B cell (primary cell): ENCODE results near the gene SLC26A1. TPM values are rescaled to one million over a fixed set of nuclear protein-coding genes. Genes with fewer than 3 reads are reported as not detected.

ENCODE experiments used
- ATAC-seq: fragments of 200-7000 bp; cut with Tn5 transposase; one replicate; pipeline ENCODE4 v1.10.0; 2021; ENCODE audit warnings: low read depth, mild to moderate bottlenecking, moderate number of reproducible peaks, moderate library complexity
- CTCF ChIA-PET: fragments of 350-600 bp; sonication (Branson Sonifier 250); formaldehyde crosslinking; loops from one replicate; lab custom pipeline; 2021; ENCODE audit warnings: antibody characterized with exemption, inconsistent platforms; lab: Charles Lee
- POLR2A ChIA-PET: fragments of 350-600 bp; sonication (Branson Sonifier 250); formaldehyde crosslinking; loops from one replicate; lab custom pipeline; 2021; ENCODE audit warnings: antibody characterized with exemption; lab: Charles Lee
- DNase-seq: peaks from one replicate; pipeline ENCODE4 v3.0.0; 2013
- H2AFZ ChIP-seq: 2 replicates; pipeline ENCODE4 v1.6.1; 2012; ENCODE audit warnings: mild to moderate bottlenecking, low read depth, low read length; ENCODE audit not compliant: insufficient read depth, poor library complexity, severe bottlenecking
- H3K27ac ChIP-seq, 2 donors: 1 replicate in 1 of 2; 2 replicates in 1 of 2; pipeline ENCODE4 v1.5.1; 2012 to 2013; ENCODE audit warnings: low read length in 2 of 2, mild to moderate bottlenecking in 2 of 2, moderate library complexity in 1 of 2
- H3K27me3 ChIP-seq, 4 experiments: fragments of 200-600 bp in 1 of 4; sonication (generic) in 1 of 4; replicated peaks in 1 of 4; 1 replicate in 2 of 4; 2 replicates in 2 of 4; pipeline versions ENCODE4 v1.6.1 to v1.7.0; 2013 to 2016; ENCODE audit warnings: low read length in 3 of 4, mild to moderate bottlenecking in 2 of 4, mixed read lengths in 1 of 4, moderate library complexity in 1 of 4; ENCODE audit not compliant: insufficient read depth in 4 of 4, control insufficient read depth in 3 of 4; ENCODE audit errors: control extremely low read depth in 1 of 4
- H3K36me3 ChIP-seq, 2 experiments: replicated peaks in 1 of 2; 1 replicate in 1 of 2; 2 replicates in 1 of 2; pipeline versions ENCODE4 v1.6.1 to v1.7.1; 2013; ENCODE audit warnings: low read length in 1 of 2; ENCODE audit not compliant: insufficient read depth in 2 of 2, control insufficient read depth in 1 of 2; ENCODE audit errors: control extremely low read depth in 1 of 2, extremely low read depth in 1 of 2
- H3K4me1 ChIP-seq, 2 donors: fragments of 200-600 bp in 1 of 2; sonication (generic) in 1 of 2; 1 replicate in 1 of 2; 2 replicates in 1 of 2; pipeline versions ENCODE4 v1.5.1 to v1.6.1; 2013 to 2017; ENCODE audit warnings: low read length in 2 of 2; ENCODE audit not compliant: control insufficient read depth in 2 of 2, insufficient read depth in 2 of 2
- H3K4me2 ChIP-seq: replicated peaks from 2 replicates; pipeline ENCODE3; 2012; ENCODE audit warnings: mild to moderate bottlenecking, low read depth, low read length; ENCODE audit not compliant: poor library complexity, severe bottlenecking
- H3K4me3 ChIP-seq, 5 experiments: fragments of 200-600 bp in 1 of 5; sonication (generic) in 1 of 5; 1 replicate in 3 of 5; 2 replicates in 2 of 5; pipeline versions ENCODE4 v1.5.1 to v1.7.0; 2011 to 2016; ENCODE audit warnings: low read length in 4 of 5, mild to moderate bottlenecking in 4 of 5, low read depth in 2 of 5, control low read depth in 1 of 5, moderate library complexity in 1 of 5; ENCODE audit not compliant: insufficient read depth in 1 of 5; ENCODE audit errors: control extremely low read depth in 1 of 5, extremely low read depth in 1 of 5
- H3K79me2 ChIP-seq: fragments of 200-600 bp; sonication (generic); one replicate; pipeline ENCODE4 v1.6.0; 2016; ENCODE audit warnings: low read length; ENCODE audit not compliant: control insufficient read depth, insufficient read depth
- H3K9ac ChIP-seq: fragments of 200-600 bp; sonication (generic); 2 replicates; pipeline ENCODE4 v1.6.1; 2017; ENCODE audit warnings: mild to moderate bottlenecking, low read length, moderate library complexity
- H3K9me3 ChIP-seq, 3 donors: one replicate each; pipeline versions ENCODE4 v1.6.1 to v1.7.1; 2013; ENCODE audit warnings: low read length in 2 of 3; ENCODE audit not compliant: control insufficient read depth in 2 of 3, insufficient read depth in 1 of 3; ENCODE audit errors: control extremely low read depth in 1 of 3
- H4K20me1 ChIP-seq: 2 replicates; pipeline ENCODE4 v1.6.0; 2012; ENCODE audit warnings: mild to moderate bottlenecking, low read length; ENCODE audit not compliant: insufficient read depth, control insufficient read depth, poor library complexity, severe bottlenecking
- H3K27ac Mint-ChIP-seq: one replicate; pipeline ENCODE4 v1.8.0; 2021; ENCODE audit warnings: mixed read lengths
- H3K27me3 Mint-ChIP-seq: one replicate; pipeline ENCODE4 v1.8.0; 2021; ENCODE audit warnings: mixed read lengths
- H3K4me1 Mint-ChIP-seq: one replicate; pipeline ENCODE4 v1.8.0; 2021; ENCODE audit warnings: mixed read lengths
- H3K4me3 Mint-ChIP-seq: one replicate; pipeline ENCODE4 v1.8.0; 2021; ENCODE audit warnings: mixed read lengths
- H3K9me3 Mint-ChIP-seq: one replicate; pipeline ENCODE4 v1.8.0; 2022; ENCODE audit warnings: mixed read lengths; ENCODE audit not compliant: insufficient read depth
- EZH2 ChIP-seq: IDR thresholded peaks from 2 replicates; pipeline ENCODE4 v1.6.1; 2012; ENCODE audit warnings: borderline replicate concordance, low read depth, mild to moderate bottlenecking, moderate library complexity, low read length; ENCODE audit not compliant: insufficient read depth, poor library complexity, severe bottlenecking
- WGBS: methylation state at CpG from one replicate; pipeline ENCODE4 v1.1.5; 2013; ENCODE audit warnings: missing lambda C conversion rate; ENCODE audit not compliant: insufficient coverage; 5-methylcytosine and 5-hydroxymethylcytosine counted together
- intact Hi-C: fragments of 100-400 bp; cut with micrococcal nuclease; formaldehyde crosslinking; loops from one replicate; pipeline ENCODE4 v1.10.0; 2022
- polyA plus RNA-seq: library from polyadenylated mRNA; depleted of rRNA; stranded (reverse); fragments of >200 nt; gene quantifications from 2 replicates; pipeline ENCODE4 v1.2.3, GENCODE V29; 2012
- total RNA-seq, 2 donors: library from RNA; stranded (reverse); fragments of 120-200 nt in 1 of 2; gene quantifications; 1 replicate in 1 of 2; 2 replicates in 1 of 2; pipeline versions ENCODE4 v1.2.3 to v1.2.4, GENCODE V29; 2013 to 2022
- TF ChIP-seq, protein P1 (sequence below): fragments of 200-600 bp; IDR thresholded peaks from one replicate; pipeline ENCODE4 v1.8.0; 2022; ENCODE audit warnings: antibody characterized with exemption, mild to moderate bottlenecking

Gene SLC26A1
- total and polyA plus RNA-seq, 2 donors (not counting 1 experiment from before 2014, with no cell fraction given): 0.03 to 1.1 TPM

- Histone ChIP-seq H3K9ac (no peak overlapping the region), H3K79me2 (no peaks in the 10 kb centered on the region), H3K4me3 (no peak overlapping the region), H3K27me3 (no peaks in the 10 kb centered on the region), H4K20me1 (peaks cover 9% of the 10 kb centered on the region), H2AFZ (no peak overlapping the region), H3K27ac (no peak overlapping the region), H3K4me2 (no peak overlapping the region), H3K36me3 (peaks cover 0 to 6% of the 10 kb centered on the region in 2 experiments), H3K9me3 (no peaks in the 10 kb centered on the region), H3K4me1 (no peaks in the 10 kb centered on the region)
- ATAC-seq (peak; percentile 37), DNase-seq (no peak)
- peaks cover 1% of the 10 kb centered on the region for H3K4me1 Mint-ChIP-seq
- no peak overlapping the region for H3K4me3 Mint-ChIP-seq
- H3K9me3 Mint-ChIP-seq: no peaks in the 10 kb centered on the region
- TF ChIP-seq, protein P1, sequence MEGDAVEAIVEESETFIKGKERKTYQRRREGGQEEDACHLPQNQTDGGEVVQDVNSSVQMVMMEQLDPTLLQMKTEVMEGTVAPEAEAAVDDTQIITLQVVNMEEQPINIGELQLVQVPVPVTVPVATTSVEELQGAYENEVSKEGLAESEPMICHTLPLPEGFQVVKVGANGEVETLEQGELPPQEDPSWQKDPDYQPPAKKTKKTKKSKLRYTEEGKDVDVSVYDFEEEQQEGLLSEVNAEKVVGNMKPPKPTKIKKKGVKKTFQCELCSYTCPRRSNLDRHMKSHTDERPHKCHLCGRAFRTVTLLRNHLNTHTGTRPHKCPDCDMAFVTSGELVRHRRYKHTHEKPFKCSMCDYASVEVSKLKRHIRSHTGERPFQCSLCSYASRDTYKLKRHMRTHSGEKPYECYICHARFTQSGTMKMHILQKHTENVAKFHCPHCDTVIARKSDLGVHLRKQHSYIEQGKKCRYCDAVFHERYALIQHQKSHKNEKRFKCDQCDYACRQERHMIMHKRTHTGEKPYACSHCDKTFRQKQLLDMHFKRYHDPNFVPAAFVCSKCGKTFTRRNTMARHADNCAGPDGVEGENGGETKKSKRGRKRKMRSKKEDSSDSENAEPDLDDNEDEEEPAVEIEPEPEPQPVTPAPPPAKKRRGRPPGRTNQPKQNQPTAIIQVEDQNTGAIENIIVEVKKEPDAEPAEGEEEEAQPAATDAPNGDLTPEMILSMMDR: no peak
- no peak for TF ChIP-seq EZH2
- whole genome bisulfite sequencing: 87% methylated on average over 50 of the region's 52 CpGs
- ChIA-PET POLR2A (no interaction called here), CTCF (no interaction called here)
- no peaks in the 10 kb centered on the region for H3K27me3 Mint-ChIP-seq
- H3K27ac Mint-ChIP-seq: no peak overlapping the region
- intact Hi-C loops: no loop called here
Measured at GRCh38 chr4:961351-962230, 31.6 kb downstream of the SLC26A1 start.

- 96% methylated on average over 35 of the region's 35 CpGs for WGBS
- no peaks in the 10 kb centered on the region for H3K79me2 ChIP-seq
- no peak overlapping the region for H3K4me3 ChIP-seq
- peaks cover 9% of the 10 kb centered on the region for H4K20me1 ChIP-seq
- H2AFZ ChIP-seq: no peak overlapping the region
- Mint-ChIP-seq H3K27me3 (no peaks in the 10 kb centered on the region), H3K27ac (no peak overlapping the region), H3K4me1 (peaks cover 1% of the 10 kb centered on the region), H3K9me3 (no peaks in the 10 kb centered on the region), H3K4me3 (no peak overlapping the region)
- no peak overlapping the region for H3K27ac ChIP-seq
- POLR2A ChIA-PET: no interaction called here
- no peaks in the 10 kb centered on the region for H3K9me3 ChIP-seq
- no peaks in the 10 kb centered on the region for H3K27me3 ChIP-seq
- peaks cover 0 to 3% of the 10 kb centered on the region in 2 experiments for H3K36me3 ChIP-seq
- no peaks in the 10 kb centered on the region for H3K4me1 ChIP-seq
- ATAC-seq (no peak), DNase-seq (no peak)
- CTCF ChIA-PET: no interaction called here
- TF ChIP-seq, protein P1: no peak
- no peak for TF ChIP-seq EZH2
- H3K9ac ChIP-seq: no peak overlapping the region
- H3K4me2 ChIP-seq: no peak overlapping the region
- intact Hi-C loops: no loop called here
Measured at GRCh38 chr4:960636-961350, 32.4 kb downstream of the SLC26A1 start.
